GM12892 (cell line): Measurements from ENCODE around the gene RTN4RL1.

Source experiments
- POLR2A ChIP-seq: IDR thresholded peaks from 2 replicates; pipeline ENCODE4 v1.6.1; 2011; ENCODE audit warnings: low read depth, low read length, control low read depth
- POLR2AphosphoS5 ChIP-seq: IDR thresholded peaks from 2 replicates; pipeline ENCODE4 v1.6.1; 2011; ENCODE audit warnings: low read depth, low read length, control low read depth
- TAF1 ChIP-seq: IDR thresholded peaks from 2 replicates; pipeline ENCODE4 v1.6.1; 2011; ENCODE audit warnings: low read depth, mild to moderate bottlenecking, control low read depth, low read length, borderline replicate concordance

- no peak for TF ChIP-seq POLR2AphosphoS5
- no peak for TF ChIP-seq POLR2A
- TF ChIP-seq TAF1 = no peak
These were observed 93.1 kb downstream of the RTN4RL1 start for GRCh38 chr17:1931844-1932579.
